Activated B cell treated with CpG ODN at 0.5 μM for 24 hours (primary cell): ENCODE results near the gene FOXD3. TPM values are rescaled to one million over a fixed set of nuclear protein-coding genes. Genes with fewer than 3 reads are reported as not detected.

ENCODE experiments used
- ATAC-seq: fragments of 200-7000 bp; cut with Tn5 transposase; one replicate; pipeline ENCODE4 v1.10.0; 2021; ENCODE audit warnings: low read depth, mild to moderate bottlenecking, moderate library complexity
- CTCF ChIA-PET: fragments of 350-600 bp; sonication (Branson Sonifier 250); formaldehyde crosslinking; loops from one replicate; lab custom pipeline; 2021; ENCODE audit warnings: antibody characterized with exemption; lab: Charles Lee
- POLR2A ChIA-PET: fragments of 350-600 bp; sonication (Branson Sonifier 250); formaldehyde crosslinking; loops from one replicate; lab custom pipeline; 2021; ENCODE audit warnings: antibody characterized with exemption; lab: Charles Lee
- DNase-seq: peaks from one replicate; pipeline ENCODE4 v3.0.0; 2022
- H3K27ac Mint-ChIP-seq: one replicate; pipeline ENCODE4 v1.8.0; 2020; ENCODE audit warnings: mixed read lengths
- H3K27me3 Mint-ChIP-seq: one replicate; pipeline ENCODE4 v1.8.0; 2021; ENCODE audit warnings: mixed read lengths
- H3K36me3 Mint-ChIP-seq: one replicate; pipeline ENCODE4 v1.8.0; 2021; ENCODE audit warnings: low read depth, mixed read lengths
- H3K4me1 Mint-ChIP-seq: one replicate; pipeline ENCODE4 v1.8.0; 2021; ENCODE audit warnings: mixed read lengths
- H3K4me3 Mint-ChIP-seq: one replicate; pipeline ENCODE4 v1.8.0; 2020; ENCODE audit warnings: mild to moderate bottlenecking, mixed read lengths
- H3K9me3 Mint-ChIP-seq: one replicate; pipeline ENCODE4 v1.8.0; 2020; ENCODE audit warnings: mixed read lengths
- intact Hi-C: fragments of 100-400 bp; cut with micrococcal nuclease; formaldehyde crosslinking; loops from one replicate; pipeline ENCODE4 v1.15.1; 2024
- total RNA-seq: library from RNA; stranded (reverse); gene quantifications from 2 replicates; pipeline ENCODE4 v1.2.3, GENCODE V29; 2022
- TF ChIP-seq, protein P1 (sequence below): fragments of 200-600 bp; IDR thresholded peaks from one replicate; pipeline ENCODE4 v1.8.0; 2022; ENCODE audit warnings: antibody characterized with exemption, mild to moderate bottlenecking

The FOXD3 gene
- total RNA-seq, 1 donor from 2014 or later, result not detected

DNA sequence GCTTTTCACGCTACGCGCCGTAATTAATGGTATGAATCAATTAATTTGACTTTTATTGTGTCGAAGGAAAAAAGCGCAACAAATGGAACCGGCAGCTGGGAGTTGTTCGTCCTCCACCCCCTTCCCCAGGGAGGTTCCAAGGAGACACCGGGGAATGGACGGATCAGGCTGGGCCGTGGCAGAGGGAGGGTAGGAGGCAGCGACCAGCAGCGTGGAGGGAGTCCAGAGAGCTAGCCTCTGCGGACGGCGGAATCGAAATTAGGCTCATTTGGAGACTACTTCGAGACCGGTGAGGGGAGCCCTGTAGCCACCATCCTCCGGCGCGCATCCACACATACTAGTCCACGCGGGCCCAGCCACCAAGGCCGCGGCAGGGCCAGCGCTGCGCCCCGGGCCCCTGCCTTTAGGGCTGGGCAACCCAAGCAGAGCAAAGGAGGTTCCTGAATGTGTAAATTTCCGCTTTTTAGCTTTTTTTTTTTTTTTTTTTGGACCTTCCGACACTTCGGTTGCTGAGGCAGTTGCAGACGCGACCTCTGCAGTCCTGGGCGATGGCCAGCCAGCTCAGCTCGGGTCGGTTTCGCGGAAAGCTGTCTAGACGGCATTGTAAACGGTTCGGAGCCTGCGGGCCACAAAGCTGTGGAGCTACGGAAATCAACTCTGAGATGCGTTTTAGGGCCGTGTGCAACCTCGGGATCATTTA is 2.2 kb upstream of the FOXD3 start:
- H3K4me1 Mint-ChIP-seq, result peaks cover 31% of the 10 kb centered on the region
- H3K27me3 Mint-ChIP-seq, result peaks cover 56% of the 10 kb centered on the region
- TF ChIP-seq, protein P1, sequence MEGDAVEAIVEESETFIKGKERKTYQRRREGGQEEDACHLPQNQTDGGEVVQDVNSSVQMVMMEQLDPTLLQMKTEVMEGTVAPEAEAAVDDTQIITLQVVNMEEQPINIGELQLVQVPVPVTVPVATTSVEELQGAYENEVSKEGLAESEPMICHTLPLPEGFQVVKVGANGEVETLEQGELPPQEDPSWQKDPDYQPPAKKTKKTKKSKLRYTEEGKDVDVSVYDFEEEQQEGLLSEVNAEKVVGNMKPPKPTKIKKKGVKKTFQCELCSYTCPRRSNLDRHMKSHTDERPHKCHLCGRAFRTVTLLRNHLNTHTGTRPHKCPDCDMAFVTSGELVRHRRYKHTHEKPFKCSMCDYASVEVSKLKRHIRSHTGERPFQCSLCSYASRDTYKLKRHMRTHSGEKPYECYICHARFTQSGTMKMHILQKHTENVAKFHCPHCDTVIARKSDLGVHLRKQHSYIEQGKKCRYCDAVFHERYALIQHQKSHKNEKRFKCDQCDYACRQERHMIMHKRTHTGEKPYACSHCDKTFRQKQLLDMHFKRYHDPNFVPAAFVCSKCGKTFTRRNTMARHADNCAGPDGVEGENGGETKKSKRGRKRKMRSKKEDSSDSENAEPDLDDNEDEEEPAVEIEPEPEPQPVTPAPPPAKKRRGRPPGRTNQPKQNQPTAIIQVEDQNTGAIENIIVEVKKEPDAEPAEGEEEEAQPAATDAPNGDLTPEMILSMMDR, result no peak
- peak overlapping the region; percentile 20 for H3K27ac Mint-ChIP-seq
- intact Hi-C loops, result loop anchor here (5.0 kb wide), 1 partner anchor 202 kb away; the partner anchor contains the start of genes EFCAB7 and ITGB3BP
- peaks cover 7% of the 10 kb centered on the region for H3K36me3 Mint-ChIP-seq
- H3K9me3 Mint-ChIP-seq, result peaks cover 5% of the 10 kb centered on the region
- ChIA-PET CTCF (no interaction called here), POLR2A (interaction anchor here (0.6 kb wide), 2 partner anchors 11 to 884 kb away, joined by 3 read pairs; no protein-coding TSS in a partner anchor)
- DNase-seq, result peak; percentile 15
- peak overlapping the region; percentile 57 for H3K4me3 Mint-ChIP-seq
- no peak for ATAC-seq

DNA sequence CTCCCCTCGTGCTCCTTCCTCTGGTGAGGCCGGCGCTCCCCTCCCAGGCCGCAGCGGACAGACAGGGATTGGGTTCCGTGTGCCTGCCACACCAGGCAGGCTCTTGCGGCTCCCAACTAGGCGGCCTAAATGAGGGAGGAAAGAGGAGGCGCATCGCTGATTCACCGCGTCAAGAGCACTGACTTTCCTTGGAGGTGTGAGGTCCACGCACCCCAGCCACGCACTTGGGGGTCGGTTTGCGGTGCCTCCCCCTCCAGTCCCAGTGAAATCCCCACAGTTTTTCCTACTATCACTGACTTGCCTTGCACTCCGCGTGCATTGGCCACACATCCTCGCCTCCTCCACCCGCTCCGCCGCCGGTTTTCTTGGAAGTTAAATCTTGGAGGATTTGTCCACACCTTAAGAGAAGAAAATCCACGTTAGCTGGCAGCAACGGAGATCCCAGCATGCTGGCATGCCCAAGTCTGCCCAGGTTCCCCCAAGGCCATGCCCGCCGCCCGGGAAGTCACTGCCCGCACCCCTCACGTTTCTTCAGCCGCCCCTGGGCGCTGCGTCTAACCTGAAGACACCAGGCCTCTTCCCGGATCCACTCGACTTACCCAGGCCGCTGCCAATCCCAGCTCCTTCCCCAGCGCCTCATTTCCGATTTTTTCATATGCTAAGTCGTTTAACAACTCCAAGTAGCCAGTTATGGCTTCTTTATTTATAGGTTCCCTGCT is 1.1 kb upstream of the FOXD3 start:
- TF ChIP-seq, protein P1, result no peak
- H3K4me1 Mint-ChIP-seq, result peaks cover 31% of the 10 kb centered on the region
- POLR2A ChIA-PET, result interaction anchor here (0.6 kb wide), 1 partner anchor 885 kb away, joined by 3 read pairs; no protein-coding TSS in a partner anchor

DNA sequence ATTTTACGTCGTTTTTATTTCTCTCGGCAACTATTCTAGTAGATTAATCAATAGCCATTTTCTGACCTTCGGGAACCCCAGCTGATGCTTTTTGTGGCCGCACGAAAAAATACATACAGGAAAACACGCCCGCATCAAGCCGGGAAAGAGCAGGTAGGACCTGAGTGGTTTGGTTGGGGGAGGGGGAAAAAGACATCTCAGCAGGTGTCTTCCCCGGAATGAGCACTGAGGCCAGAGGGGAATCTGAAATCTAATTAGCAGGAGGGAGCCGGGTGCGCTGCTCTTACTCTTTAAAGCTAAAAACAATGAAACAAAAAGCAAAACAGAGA is 618 bp upstream of the FOXD3 start:
- Mint-ChIP-seq H3K27me3 (peaks cover 52% of the 10 kb centered on the region), H3K4me3 (peak overlapping the region; percentile 77), H3K9me3 (peaks cover 6% of the 10 kb centered on the region), H3K36me3 (peaks cover 7% of the 10 kb centered on the region), H3K27ac (peak overlapping the region; percentile 77), H3K4me1 (peaks cover 31% of the 10 kb centered on the region)
- ChIA-PET POLR2A (no interaction called here), CTCF (no interaction called here)
- intact Hi-C loops, result loop anchor here (2.0 to 5.0 kb wide), 2 partner anchors 45 to 201 kb away; partner anchors contain the start of genes ALG6, EFCAB7 and ITGB3BP
- TF ChIP-seq, protein P1, result no peak
- ATAC-seq, result no peak
- DNase-seq, result no peak

More for the DNA sequence above, 1.1 kb upstream of the FOXD3 start:
- CTCF ChIA-PET, result no interaction called here
- ATAC-seq (no peak), DNase-seq (peak; percentile 17)
- intact Hi-C loops, result loop anchor here (5.0 kb wide), 1 partner anchor 201 kb away; the partner anchor contains the start of genes EFCAB7 and ITGB3BP
- peak overlapping the region; percentile 77 for H3K27ac Mint-ChIP-seq
- H3K36me3 Mint-ChIP-seq, result peaks cover 7% of the 10 kb centered on the region
- H3K4me3 Mint-ChIP-seq, result peak overlapping the region; percentile 77
- peaks cover 52% of the 10 kb centered on the region for H3K27me3 Mint-ChIP-seq
- H3K9me3 Mint-ChIP-seq, result peaks cover 6% of the 10 kb centered on the region

DNA sequence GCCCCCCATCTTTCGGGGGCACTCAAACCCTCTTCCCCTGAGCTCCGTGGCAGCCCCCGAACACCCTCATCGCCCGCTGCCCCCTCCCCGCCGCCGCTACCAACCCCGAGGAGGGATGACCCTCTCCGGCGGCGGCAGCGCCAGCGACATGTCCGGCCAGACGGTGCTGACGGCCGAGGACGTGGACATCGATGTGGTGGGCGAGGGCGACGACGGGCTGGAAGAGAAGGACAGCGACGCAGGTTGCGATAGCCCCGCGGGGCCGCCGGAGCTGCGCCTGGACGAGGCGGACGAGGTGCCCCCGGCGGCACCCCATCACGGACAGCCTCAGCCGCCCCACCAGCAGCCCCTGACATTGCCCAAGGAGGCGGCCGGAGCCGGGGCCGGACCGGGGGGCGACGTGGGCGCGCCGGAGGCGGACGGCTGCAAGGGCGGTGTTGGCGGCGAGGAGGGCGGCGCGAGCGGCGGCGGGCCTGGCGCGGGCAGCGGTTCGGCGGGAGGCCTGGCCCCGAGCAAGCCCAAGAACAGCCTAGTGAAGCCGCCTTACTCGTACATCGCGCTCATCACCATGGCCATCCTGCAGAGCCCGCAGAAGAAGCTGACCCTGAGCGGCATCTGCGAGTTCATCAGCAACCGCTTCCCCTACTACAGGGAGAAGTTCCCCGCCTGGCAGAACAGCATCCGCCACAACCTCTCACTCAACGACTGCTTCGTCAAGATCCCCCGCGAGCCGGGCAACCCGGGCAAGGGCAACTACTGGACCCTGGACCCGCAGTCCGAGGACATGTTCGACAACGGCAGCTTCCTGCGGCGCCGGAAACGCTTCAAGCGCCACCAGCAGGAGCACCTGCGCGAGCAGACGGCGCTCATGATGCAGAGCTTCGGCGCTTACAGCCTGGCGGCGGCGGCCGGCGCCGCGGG is 837 bp downstream of the FOXD3 start:
- ChIA-PET POLR2A (no interaction called here), CTCF (no interaction called here)
- Mint-ChIP-seq H3K27ac (peak overlapping the region; percentile 42), H3K4me1 (peaks cover 25% of the 10 kb centered on the region), H3K27me3 (peaks cover 59% of the 10 kb centered on the region), H3K36me3 (peaks cover 7% of the 10 kb centered on the region), H3K9me3 (peaks cover 6% of the 10 kb centered on the region), H3K4me3 (peak overlapping the region; percentile 78)
- intact Hi-C loops, result loop anchor here (2.0 to 5.0 kb wide), 2 partner anchors 44 to 199 kb away; partner anchors contain the start of genes ALG6, EFCAB7 and ITGB3BP
- TF ChIP-seq, protein P1, result no peak
- peak; percentile 63 for DNase-seq
- peak; percentile 46 for ATAC-seq
